SJSA1 (cell line): ENCODE data around the gene RPL36. TPM values are rescaled to one million over a fixed set of nuclear protein-coding genes. Genes with fewer than 3 reads are reported as not detected.
"Not testable (repeated sequence)": the region's sequence is repeated elsewhere in the genome, so short reads cannot be mapped to it uniquely, and the experiment has no call there.

Experiments used
- DNase-seq, 2 experiments: peaks; one replicate each; pipeline ENCODE4 v3.0.0-alpha.2; 2015 to 2020; ENCODE audit warnings: low spot score in 2 of 2, low read depth in 1 of 2
- H3K27ac ChIP-seq: fragments of 250-450 bp; sonication (Bioruptor Pico); 2 replicates; pipeline ENCODE4 v1.5.1; 2020; ENCODE audit warnings: mild to moderate bottlenecking, moderate library complexity
- H3K27me3 ChIP-seq: fragments of 250-450 bp; sonication (Bioruptor Pico); replicated peaks from 2 replicates; pipeline ENCODE4 v1.5.1; 2020; ENCODE audit warnings: mild to moderate bottlenecking, moderate library complexity
- H3K36me3 ChIP-seq: fragments of 250-450 bp; sonication (Bioruptor Pico); 2 replicates; pipeline ENCODE4 v1.5.1; 2020; ENCODE audit warnings: mild to moderate bottlenecking
- H3K4me1 ChIP-seq: fragments of 250-450 bp; sonication (Bioruptor Pico); replicated peaks from 2 replicates; pipeline ENCODE4 v1.6.1; 2021; ENCODE audit warnings: mild to moderate bottlenecking
- H3K4me3 ChIP-seq: fragments of 250-450 bp; sonication (Bioruptor Pico); 2 replicates; pipeline ENCODE4 v1.5.1; 2020; ENCODE audit warnings: mild to moderate bottlenecking
- H3K9me3 ChIP-seq: fragments of 250-450 bp; sonication (Bioruptor Pico); replicated peaks from 2 replicates; pipeline ENCODE4 v1.5.1; 2020; ENCODE audit warnings: mild to moderate bottlenecking
- total RNA-seq: library from RNA; depleted of rRNA; stranded (reverse); fragments of >200 nt; shearing (Covaris generic); gene quantifications from 2 replicates; pipeline ENCODE4 v1.2.3, GENCODE V29; 2014

The RPL36 gene
- total RNA-seq, 1 experiment from 2014 or later, result 527 TPM

DNA sequence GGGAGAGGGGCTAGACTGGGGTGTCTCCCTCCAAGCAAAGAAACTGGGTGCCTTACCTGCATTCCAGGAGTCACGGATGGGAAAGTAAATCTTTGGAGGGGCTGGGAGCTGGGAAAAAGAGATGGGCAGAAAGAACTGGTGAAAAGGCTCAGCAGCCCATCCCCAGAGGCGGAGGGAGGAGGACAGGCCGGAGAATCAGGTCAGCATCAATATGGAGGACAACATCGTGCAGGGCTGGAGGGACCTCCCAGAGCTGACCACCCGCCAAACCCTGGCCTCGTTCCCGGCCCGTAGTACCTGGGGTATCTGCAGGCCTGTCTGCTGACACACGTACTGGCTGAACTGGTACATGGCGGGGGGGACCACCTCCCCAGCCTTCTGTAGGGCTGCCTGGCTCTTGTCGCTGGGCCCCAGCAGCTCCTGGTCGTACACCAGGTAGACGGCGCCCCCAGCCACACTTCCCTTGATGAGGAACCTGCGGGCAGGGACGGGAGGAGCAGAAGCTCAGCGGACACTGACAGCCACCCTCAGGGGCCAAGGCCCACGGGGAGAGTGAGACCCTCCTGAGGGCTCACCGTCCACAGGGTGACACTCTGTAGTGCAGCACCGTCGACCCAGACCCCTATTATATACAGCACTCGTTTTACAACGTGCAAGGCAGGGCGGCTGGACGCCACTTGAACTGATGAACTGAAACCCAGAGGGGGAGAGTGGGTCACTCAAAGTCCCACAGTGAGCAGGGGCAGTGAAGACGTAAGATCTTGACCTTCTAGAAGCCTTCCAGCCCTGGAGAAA is 10.6 kb upstream of the RPL36 start:
- H3K36me3 ChIP-seq, result peaks cover 3% of the 10 kb centered on the region; the same call in 1 of the 2 replicates
- peak overlapping the region; percentile 63 for H3K4me3 ChIP-seq
- H3K27ac ChIP-seq, result no peak overlapping the region
- H3K9me3 ChIP-seq, result no peaks in the 10 kb centered on the region
- DNase-seq, result no peak
- H3K4me1 ChIP-seq, result peaks cover 13% of the 10 kb centered on the region
- H3K27me3 ChIP-seq, result no peaks in the 10 kb centered on the region

DNA sequence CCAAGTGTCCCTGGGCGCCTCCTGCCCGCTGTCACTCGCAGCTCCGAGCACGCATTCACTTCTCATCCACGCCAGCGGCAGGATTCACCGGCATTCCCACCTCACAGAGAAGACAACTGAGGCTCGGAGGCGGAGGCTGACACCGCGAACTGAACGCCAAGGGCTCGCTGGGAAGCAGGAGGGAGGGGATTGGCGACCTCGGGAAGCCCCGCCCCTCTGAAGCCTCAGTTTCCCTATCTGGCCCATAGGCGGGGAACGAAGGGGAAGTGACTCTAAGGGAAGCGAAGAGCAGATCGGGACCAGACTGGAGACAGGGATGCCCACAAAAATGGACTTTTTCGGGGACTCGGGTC is 10.0 kb upstream of the RPL36 start:
- no peaks in the 10 kb centered on the region for H3K27me3 ChIP-seq
- peak overlapping the region; percentile 63 for H3K4me3 ChIP-seq
- H3K27ac ChIP-seq, result peak overlapping the region; percentile 56
- peaks cover 13% of the 10 kb centered on the region for H3K4me1 ChIP-seq
- DNase-seq, result no peak
- peaks cover 3% of the 10 kb centered on the region; the same call in 1 of the 2 replicates for H3K36me3 ChIP-seq
- no peaks in the 10 kb centered on the region for H3K9me3 ChIP-seq

DNA sequence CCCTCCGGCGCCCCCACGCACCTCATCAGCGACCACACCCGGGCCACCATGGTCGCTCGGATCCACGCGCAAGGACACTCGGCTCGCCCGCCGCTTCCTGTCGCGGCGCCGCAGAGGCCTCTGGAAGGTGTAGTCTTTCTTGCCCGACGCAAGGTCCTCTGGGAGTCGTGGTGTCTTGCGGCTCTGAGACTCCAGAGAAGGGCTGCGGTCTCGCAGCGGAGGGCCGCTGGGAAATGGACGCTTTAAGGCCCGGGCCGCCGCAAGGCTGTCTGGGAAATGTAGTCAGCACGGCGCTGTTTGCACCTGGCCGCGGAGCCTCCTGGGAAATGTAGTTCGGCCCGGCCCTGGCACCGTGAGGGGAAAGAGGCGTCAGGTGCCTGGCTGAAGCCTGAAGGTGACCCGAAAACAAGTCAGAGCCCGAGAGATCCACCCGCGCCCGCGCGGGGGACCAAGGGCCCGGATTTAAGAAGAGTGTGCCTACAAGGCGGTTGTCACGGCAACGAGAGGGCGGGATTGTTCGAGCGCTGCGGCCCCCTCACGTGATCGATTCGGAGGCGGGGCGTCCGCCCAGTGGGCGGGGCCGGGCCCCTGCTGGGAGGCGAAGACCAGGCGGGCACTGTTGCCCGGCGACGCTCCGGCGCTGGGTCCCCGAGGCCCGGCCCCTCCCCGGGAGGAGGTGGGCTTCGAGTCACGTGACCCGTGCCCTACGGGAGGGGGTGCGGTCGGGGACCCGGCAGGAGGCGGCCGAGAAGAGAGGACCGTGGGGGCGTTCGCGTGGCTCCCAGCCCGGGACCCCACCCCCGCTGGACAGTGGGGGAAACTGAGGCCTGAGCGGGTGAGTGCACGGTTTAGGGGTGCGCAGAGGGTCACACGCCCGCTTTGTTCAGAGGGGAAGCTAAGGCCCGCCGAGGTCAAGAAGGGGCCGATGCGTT is 9.4 kb upstream of the RPL36 start, which contains the start of the genes HSD11B1L and MICOS13:
HSD11B1L (plus strand) TSS at position 591 of the 932 bp plus-strand sequence. CDS start 3,806 bp downstream, outside the sequence.
MICOS13 (minus strand) TSS at position 80 of the 932 bp plus-strand sequence; CDS start at position 50, 30 bp downstream.
- H3K36me3 ChIP-seq, result peaks cover 3% of the 10 kb centered on the region; the same call in 1 of the 2 replicates
- H3K4me3 ChIP-seq, result peak within 1 kb of the TSS; percentile 63
- no peaks in the 10 kb centered on the region for H3K27me3 ChIP-seq
- H3K9me3 ChIP-seq, result no peaks in the 10 kb centered on the region
- peaks cover 13% of the 10 kb centered on the region for H3K4me1 ChIP-seq
- DNase-seq, result peak; percentile 99
- peak within 1 kb of the TSS; percentile 56 for H3K27ac ChIP-seq

DNA sequence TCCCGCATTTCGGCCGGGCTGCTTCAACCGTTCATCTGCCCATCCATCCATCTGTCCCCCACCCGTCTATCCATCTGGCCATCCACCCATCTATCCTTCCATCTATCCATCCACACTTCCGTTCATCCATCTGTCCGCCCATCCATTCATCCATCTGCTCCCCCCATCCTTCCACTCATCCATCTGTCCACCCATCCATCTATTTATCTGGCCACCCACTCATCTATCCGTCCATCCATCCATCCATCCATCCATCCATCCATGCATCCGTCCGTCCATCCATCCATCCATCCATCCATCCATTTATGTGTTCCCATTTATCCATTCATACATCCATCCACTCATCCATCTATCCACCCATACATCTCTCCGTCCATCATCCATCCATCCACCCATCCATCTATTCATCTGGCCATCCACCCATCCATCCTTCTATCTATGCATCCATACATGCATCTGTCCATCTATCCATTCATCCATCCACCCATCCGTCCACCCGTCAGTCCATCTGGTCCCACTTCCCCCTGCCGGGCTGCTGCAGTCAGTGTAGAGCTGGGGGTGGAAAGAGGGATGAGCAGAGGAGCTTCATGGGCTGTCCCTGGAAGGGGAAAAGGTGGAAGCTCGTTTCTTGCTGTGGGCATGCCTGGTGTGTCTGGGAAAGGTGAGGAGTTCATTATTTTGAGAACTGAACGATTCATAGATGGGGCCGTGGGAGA is 8.5 kb upstream of the RPL36 start:
- H3K27me3 ChIP-seq, result no peaks in the 10 kb centered on the region
- H3K36me3 ChIP-seq, result peaks cover 3% of the 10 kb centered on the region; the same call in 1 of the 2 replicates
- peaks cover 14% of the 10 kb centered on the region for H3K4me1 ChIP-seq
- peak overlapping the region; percentile 63 for H3K4me3 ChIP-seq
- DNase-seq, result no peak
- no peaks in the 10 kb centered on the region for H3K9me3 ChIP-seq
- H3K27ac ChIP-seq, result no peak overlapping the region

DNA sequence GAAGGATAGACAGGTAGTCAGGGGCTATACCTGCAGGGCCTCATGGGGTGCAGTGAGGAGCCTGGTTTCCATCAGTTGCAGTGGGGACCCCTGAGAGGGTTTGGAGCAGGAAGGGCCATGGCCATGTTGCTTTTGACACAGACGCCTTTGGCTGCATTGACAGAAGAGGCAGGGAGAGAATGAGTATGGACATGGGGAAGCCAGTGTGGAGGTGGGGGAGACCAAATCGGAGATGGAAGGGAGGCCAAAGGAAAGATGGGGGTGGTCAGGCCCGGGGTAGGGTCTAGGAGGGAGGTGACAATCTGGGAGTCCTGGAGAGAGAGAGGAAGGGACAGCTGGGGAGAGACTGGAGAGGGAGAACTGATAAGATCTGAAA is 8.0 kb upstream of the RPL36 start:
- Histone ChIP-seq H3K4me1 (peaks cover 20% of the 10 kb centered on the region), H3K4me3 (no peak overlapping the region), H3K36me3 (peaks cover 3% of the 10 kb centered on the region; the same call in 1 of the 2 replicates), H3K9me3 (no peaks in the 10 kb centered on the region), H3K27me3 (no peaks in the 10 kb centered on the region), H3K27ac (no peak overlapping the region)
- no peak for DNase-seq

DNA sequence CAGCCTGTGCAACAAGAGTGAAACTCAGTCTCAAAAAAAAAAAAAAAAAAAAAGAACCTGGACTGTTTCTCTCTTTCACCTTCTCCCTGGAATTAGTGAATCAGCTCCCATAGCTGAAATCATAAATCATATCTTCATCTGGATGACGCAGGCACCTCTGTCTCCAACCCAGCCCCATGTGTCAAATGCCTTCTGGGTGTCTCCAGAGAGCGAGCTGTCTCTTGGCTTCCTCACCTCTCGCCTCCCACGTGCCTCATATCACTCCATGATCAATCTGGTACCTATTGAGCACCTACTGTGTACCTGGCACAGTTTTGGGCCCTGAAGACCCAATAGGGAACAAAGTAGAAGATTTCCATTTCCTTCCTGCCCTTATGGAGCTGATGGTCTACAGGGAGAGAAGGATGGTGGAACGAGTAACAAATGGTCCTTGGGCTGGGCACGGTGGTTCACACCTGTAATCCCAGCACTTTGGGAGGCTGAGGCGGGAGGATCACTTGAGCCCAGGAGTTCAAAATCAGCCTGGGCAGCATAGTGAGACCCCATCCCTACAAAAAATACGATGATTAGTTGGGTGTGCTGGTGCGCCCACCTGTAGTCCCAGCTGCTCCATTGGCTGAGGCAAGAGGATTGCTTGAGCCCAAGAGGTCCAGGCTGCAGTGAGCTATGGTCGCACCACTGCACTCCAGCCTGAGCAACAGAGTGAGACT is 6.8 kb upstream of the RPL36 start:
- H3K4me1 ChIP-seq, result peaks cover 24% of the 10 kb centered on the region
- no peaks in the 10 kb centered on the region for H3K27me3 ChIP-seq
- DNase-seq, result no peak
- H3K9me3 ChIP-seq, result 0 out of 2 replicates have a peak, but pooled peaks cover 2% of the 10 kb centered on the region
- no peaks in the 10 kb centered on the region; the same call in 1 of the 2 replicates for H3K36me3 ChIP-seq
- H3K27ac ChIP-seq, result no peak overlapping the region
- no peak overlapping the region for H3K4me3 ChIP-seq

DNA sequence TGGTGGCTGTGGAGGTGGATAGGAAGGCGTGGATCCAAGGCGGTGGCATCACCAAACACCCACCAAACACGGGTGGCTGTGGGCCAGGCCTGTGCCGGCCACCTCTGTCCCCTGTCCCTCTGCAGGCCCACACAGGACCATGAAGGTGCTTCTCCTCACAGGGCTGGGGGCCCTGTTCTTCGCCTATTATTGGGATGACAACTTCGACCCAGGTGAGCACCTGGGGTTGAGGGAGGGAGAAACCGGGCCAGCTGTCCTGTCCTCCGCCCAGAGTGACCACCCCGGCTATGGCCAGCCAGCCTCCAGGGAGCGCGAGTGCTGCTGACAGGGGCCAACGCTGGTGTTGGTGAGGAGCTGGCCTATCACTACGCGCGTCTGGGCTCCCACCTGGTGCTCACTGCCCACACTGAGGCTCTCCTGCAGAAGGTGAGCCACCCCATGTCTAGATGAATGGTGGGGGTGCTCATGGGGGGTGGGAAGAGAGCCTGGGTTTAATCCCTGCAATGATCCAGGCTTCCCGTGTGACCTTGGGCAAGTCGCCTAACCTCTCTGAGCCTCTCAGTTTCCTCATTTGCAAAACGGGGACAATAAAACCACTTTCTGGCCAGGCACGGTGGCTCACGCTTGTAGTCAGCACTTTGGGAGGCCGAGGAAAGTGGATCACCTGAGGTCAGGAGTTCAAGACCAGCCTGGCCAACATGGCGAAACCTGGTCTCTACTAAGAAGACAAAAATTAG is 5.2 kb upstream of the RPL36 start:
- no peak overlapping the region for H3K27ac ChIP-seq
- H3K4me1 ChIP-seq, result peaks cover 17% of the 10 kb centered on the region
- H3K9me3 ChIP-seq, result 0 out of 2 replicates have a peak, but pooled peaks cover 2% of the 10 kb centered on the region
- no peak overlapping the region for H3K4me3 ChIP-seq
- no peaks in the 10 kb centered on the region for H3K27me3 ChIP-seq
- no peak for DNase-seq
- H3K36me3 ChIP-seq, result no peaks in the 10 kb centered on the region

DNA sequence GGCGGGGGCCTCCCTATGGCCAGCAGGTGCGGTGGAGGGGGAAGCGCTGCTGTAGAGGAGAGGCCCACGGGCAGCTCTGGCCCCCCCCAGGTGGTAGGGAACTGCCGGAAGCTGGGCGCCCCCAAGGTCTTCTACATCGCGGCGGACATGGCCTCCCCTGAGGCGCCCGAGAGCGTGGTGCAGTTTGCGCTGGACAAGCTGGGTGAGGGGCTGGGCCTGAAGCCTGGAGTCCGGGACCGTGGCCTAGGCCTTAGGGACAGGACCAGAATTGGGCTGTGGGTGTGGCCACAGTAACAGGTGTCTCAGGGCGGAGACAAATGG is 3.8 kb upstream of the RPL36 start:
- no peak for DNase-seq
- no peak overlapping the region for H3K27ac ChIP-seq
- peak overlapping the region; percentile 50 for H3K4me3 ChIP-seq

DNA sequence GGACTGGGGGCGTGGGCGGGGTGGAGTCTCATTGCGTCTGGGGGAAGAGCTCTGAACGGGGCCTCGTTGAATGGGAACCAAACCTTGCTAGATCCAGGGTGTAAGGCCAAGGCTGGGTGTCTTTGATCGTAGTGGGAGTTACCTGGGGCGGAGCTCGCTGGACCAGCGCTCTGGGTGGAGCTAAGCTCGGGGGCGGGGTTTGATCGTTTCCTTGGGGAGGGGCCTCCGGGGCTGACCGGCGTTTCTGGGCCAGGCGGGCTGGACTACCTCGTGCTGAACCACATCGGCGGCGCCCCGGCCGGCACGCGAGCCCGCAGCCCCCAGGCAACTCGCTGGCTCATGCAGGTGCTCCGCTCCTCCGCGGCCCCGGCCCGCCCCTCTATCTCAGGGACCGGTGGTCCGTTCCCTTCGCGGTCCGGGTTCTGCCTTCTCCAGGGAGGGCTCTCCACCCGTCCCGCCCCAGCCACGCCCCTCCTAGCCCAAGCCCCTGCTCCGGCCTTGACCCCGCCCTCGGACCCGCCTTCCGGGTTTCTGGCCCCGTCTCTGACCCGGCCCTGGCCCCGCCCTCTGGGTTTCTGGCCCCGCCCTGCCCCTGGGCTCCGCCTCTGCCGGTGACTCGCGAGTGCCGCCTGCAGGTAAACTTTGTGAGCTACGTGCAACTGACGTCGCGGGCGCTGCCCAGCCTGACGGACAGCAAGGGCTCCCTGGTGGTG is 3.3 kb upstream of the RPL36 start:
- Histone ChIP-seq H3K36me3 (peaks cover 16% of the 10 kb centered on the region), H3K4me3 (peak overlapping the region; percentile 50), H3K27me3 (no peaks in the 10 kb centered on the region), H3K27ac (no peak overlapping the region), H3K9me3 (0 out of 2 replicates have a peak, but pooled peaks cover 2% of the 10 kb centered on the region), H3K4me1 (peaks cover 19% of the 10 kb centered on the region)
- DNase-seq, result peak; percentile 96 to 99

More for the DNA sequence above, 3.8 kb upstream of the RPL36 start:
- Histone ChIP-seq H3K9me3 (0 out of 2 replicates have a peak, but pooled peaks cover 2% of the 10 kb centered on the region), H3K4me1 (peaks cover 14% of the 10 kb centered on the region), H3K36me3 (peaks cover 11% of the 10 kb centered on the region), H3K27me3 (no peaks in the 10 kb centered on the region)

DNA sequence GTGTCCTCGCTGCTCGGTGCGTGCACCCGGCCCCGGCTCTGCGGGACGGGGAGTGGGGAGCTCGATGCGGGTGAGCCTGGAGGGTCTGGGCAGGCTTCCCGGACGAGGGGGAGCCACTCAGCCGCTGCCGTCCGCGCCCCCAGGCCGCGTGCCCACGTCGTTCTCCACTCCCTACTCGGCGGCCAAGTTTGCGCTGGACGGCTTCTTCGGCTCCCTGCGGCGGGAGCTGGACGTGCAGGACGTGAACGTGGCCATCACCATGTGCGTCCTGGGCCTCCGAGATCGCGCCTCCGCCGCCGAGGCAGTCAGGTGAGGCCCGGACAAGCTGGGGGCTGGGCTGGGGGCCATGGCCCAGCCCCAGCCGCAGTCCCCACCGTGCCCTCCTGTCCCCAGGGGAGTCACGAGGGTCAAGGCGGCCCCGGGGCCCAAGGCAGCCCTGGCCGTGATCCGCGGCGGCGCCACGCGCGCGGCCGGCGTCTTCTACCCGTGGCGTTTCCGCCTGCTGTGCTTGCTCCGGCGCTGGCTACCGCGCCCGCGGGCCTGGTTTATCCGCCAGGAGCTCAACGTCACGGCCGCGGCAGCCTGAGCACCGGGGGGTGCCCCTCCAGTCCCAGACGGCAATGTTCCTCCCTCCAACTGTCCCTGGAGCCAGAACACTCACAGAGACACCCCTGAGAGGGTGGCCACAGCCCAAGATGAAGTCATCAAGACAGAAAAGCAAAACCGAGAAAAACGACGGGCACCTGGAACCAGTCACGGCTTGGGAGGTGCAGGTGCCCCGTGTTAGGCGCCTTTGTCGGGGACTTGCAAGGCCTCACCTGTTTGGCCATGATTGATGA is 2.5 kb upstream of the RPL36 start:
- Histone ChIP-seq H3K4me1 (peaks cover 25% of the 10 kb centered on the region), H3K27me3 (no peaks in the 10 kb centered on the region), H3K36me3 (peaks cover 24% of the 10 kb centered on the region), H3K27ac (no peak overlapping the region), H3K4me3 (peak overlapping the region; percentile 50), H3K9me3 (0 out of 2 replicates have a peak, but pooled peaks cover 2% of the 10 kb centered on the region)
- peak in 1 of 2 experiments; percentile 42 for DNase-seq

DNA sequence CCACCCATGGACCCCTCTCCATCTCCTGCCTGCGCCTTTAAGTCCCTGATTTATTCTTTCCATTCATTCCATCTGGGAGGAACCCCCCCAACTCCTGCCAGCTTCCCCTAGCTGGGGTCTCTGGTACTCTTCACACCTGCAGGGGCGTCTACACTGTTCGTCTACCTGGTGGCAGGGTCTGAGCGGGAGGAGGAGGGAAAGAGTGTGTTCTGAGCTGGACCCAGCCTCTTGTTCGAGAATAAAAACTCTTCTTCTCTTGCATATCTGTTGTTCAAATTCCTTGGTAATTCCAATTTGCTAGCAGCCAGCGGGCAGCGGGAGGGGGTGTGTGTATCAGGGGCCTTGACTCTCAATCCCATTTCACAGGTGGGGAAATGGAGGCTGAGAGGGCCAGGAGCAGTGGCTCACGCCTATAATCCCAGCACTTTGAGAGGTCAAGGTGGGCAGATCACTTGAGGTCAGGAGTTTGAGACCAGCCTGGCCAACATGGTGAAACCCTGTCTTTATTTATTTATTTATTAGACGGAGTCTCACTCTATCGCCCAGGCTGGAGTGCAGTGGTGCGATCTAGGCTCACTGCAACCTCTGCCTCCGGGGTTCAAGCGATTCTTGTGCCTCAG is 1.7 kb upstream of the RPL36 start:
- not testable (repeated sequence) for H3K27ac ChIP-seq, DNase-seq, H3K9me3 ChIP-seq, H3K27me3 ChIP-seq, H3K4me3 ChIP-seq
- H3K4me1 ChIP-seq, result peaks cover 25% of the 10 kb centered on the region
- peaks cover 32% of the 10 kb centered on the region for H3K36me3 ChIP-seq
